Cardiac fibroblast (primary cell): ENCODE results near the gene GALNT16.

Source experiments
- DNase-seq, 2 donors: peaks; one replicate each; pipeline versions ENCODE4 v3.0.0 to v3.0.0-alpha.2; 2010; ENCODE audit warnings: low read depth in 2 of 2
- H3K4me3 ChIP-seq, 2 donors: replicated peaks in 1 of 2; 1 replicate in 1 of 2; 2 replicates in 1 of 2; pipeline ENCODE4 v1.5.1; 2011; ENCODE audit warnings: low read depth in 2 of 2, low read length in 2 of 2, mild to moderate bottlenecking in 2 of 2, moderate library complexity in 1 of 2
- CTCF ChIP-seq: IDR thresholded peaks from one replicate; pipeline ENCODE4 v1.5.1; 2011; ENCODE audit warnings: low read depth, mild to moderate bottlenecking, low read length, inconsistent platforms

Gene GALNT16

GRCh38 chr14:69404478-69404877, 144.5 kb downstream of the GALNT16 start:
- no peak for TF ChIP-seq CTCF
- no peak for DNase-seq

GRCh38 chr14:69404883-69405282, 144.9 kb downstream of the GALNT16 start:
- DNase-seq, result no peak
- no peak for TF ChIP-seq CTCF
- no peak overlapping the region for H3K4me3 ChIP-seq

More at GRCh38 chr14:69404478-69404877, 144.5 kb downstream of the GALNT16 start:
- H3K4me3 ChIP-seq, result no peak overlapping the region

- TF ChIP-seq CTCF, result no peak
- no peak overlapping the region for H3K4me3 ChIP-seq
- no peak for DNase-seq
Observed at GRCh38 chr14:69405762-69406161, 145.8 kb downstream of the GALNT16 start.
